Spinal cord (tissue), 10 donors: ENCODE data around the gene CCL5. TPM values are rescaled to one million over a fixed set of nuclear protein-coding genes. Genes with fewer than 3 reads are reported as not detected.

Experiments
- DNase-seq, 6 donors: peaks; one replicate each; pipeline versions ENCODE4 v3.0.0 to v3.0.0-alpha.2; 2013 to 2015; ENCODE audit warnings: low spot score in 6 of 6, low read depth in 4 of 6
- H3K27ac ChIP-seq: one replicate; pipeline ENCODE4 v1.5.1; 2013; ENCODE audit warnings: low read depth, low read length, control low read depth
- H3K27me3 ChIP-seq: one replicate; pipeline ENCODE4 v1.6.1; 2013; ENCODE audit warnings: low read length; ENCODE audit not compliant: control insufficient read depth, insufficient read depth
- H3K36me3 ChIP-seq: one replicate; pipeline ENCODE4 v1.6.1; 2013; ENCODE audit warnings: low read length; ENCODE audit not compliant: control insufficient read depth, insufficient read depth
- H3K4me1 ChIP-seq: one replicate; pipeline ENCODE4 v1.6.1; 2013; ENCODE audit warnings: low read length; ENCODE audit not compliant: control insufficient read depth, insufficient read depth
- H3K4me3 ChIP-seq: one replicate; pipeline ENCODE4 v1.5.1; 2013; ENCODE audit warnings: low read depth, low read length, control low read depth
- H3K9me3 ChIP-seq: one replicate; pipeline ENCODE4 v1.6.1; 2013; ENCODE audit warnings: low read length; ENCODE audit not compliant: control insufficient read depth, insufficient read depth
- WGBS: methylation state at CpG from one replicate; pipeline ENCODE4 v1.1.5; 2013; ENCODE audit warnings: missing lambda C conversion rate; ENCODE audit not compliant: insufficient coverage; 5-methylcytosine and 5-hydroxymethylcytosine counted together
- polyA plus RNA-seq, 2 donors: library from polyadenylated mRNA; unstranded; fragments of 120-200 nt; gene quantifications; one replicate each; pipeline ENCODE4 v1.2.1, GENCODE V29; 2013; ENCODE audit not compliant: insufficient read length in 2 of 2
- total RNA-seq, 2 donors: library from RNA; depleted of rRNA in 1 of 2; stranded (reverse); fragments of 120-200 nt in 1 of 2; fragments of >200 nt in 1 of 2; gene quantifications; one replicate each; pipeline versions ENCODE4 v1.2.3 to v1.2.4, GENCODE V29; 2013 to 2014
- donor health status: healthy.

Gene CCL5
- total and polyA plus RNA-seq, 4 donors = 0.59 to 0.96 (median 0.71) TPM

DNA sequence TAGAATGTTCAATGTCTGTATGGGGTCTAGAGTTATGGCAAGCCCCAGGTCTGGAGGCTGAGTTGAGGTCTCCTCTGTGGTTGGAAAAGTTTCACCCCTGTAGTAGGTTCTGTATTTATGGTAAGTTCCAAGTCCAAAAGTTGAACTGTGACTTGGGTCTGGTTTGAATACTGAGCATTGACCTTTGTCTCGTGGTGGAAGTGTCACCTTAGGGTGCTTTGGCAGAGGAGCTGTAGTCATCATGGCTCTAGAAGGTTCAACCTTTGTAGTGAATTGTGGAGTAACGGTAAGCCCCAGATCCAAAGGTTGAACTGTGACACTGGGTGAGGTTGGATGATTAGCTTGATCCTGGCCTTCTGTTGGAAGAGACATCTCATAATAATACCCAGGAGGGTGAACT is 32.8 kb upstream of the CCL5 start:
- Histone ChIP-seq H3K4me1 (no peaks in the 10 kb centered on the region), H3K27me3 (no peaks in the 10 kb centered on the region), H3K9me3 (no peaks in the 10 kb centered on the region), H3K27ac (no peak overlapping the region), H3K4me3 (no peak overlapping the region), H3K36me3 (peaks cover 2% of the 10 kb centered on the region)
- 75% methylated on average over 1 of the region's 2 CpGs for WGBS
- no peak for DNase-seq

- no peaks in the 10 kb centered on the region for H3K27me3 ChIP-seq
- H3K9me3 ChIP-seq = no peaks in the 10 kb centered on the region
- no peak for DNase-seq
- H3K36me3 ChIP-seq = no peaks in the 10 kb centered on the region
- WGBS = 100% methylated on average over 3 of the region's 3 CpGs
- H3K4me1 ChIP-seq = no peaks in the 10 kb centered on the region
- no peak overlapping the region for H3K27ac ChIP-seq
- no peak overlapping the region for H3K4me3 ChIP-seq
Observed at GRCh38 chr17:35912339-35912912, 32.3 kb upstream of the CCL5 start.

DNA sequence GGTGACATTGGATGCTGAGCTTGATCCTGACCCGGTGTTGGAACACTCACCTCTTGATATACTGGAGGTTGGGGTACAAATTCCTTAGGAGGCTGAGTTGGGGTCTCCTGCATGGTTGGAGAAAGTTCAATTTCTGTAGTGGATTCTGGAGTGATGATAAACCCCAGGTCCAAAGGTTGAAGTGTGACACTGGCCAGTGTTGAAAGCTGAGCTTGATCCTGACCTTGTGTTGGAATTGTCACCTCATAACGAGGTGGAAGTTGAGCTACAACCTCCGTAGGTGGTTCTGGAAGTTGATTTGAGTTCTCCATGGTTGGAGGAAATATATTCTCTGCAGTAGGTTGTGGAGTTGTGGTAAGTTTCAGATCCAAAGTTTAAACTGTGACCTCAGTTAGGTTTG is 29.2 kb upstream of the CCL5 start:
- WGBS = 96% methylated on average over 3 of the region's 3 CpGs
- H3K27me3 ChIP-seq = no peaks in the 10 kb centered on the region
- no peaks in the 10 kb centered on the region for H3K4me1 ChIP-seq
- no peak overlapping the region for H3K27ac ChIP-seq
- H3K9me3 ChIP-seq = no peaks in the 10 kb centered on the region
- no peaks in the 10 kb centered on the region for H3K36me3 ChIP-seq
- DNase-seq = no peak
- H3K4me3 ChIP-seq = no peak overlapping the region

DNA sequence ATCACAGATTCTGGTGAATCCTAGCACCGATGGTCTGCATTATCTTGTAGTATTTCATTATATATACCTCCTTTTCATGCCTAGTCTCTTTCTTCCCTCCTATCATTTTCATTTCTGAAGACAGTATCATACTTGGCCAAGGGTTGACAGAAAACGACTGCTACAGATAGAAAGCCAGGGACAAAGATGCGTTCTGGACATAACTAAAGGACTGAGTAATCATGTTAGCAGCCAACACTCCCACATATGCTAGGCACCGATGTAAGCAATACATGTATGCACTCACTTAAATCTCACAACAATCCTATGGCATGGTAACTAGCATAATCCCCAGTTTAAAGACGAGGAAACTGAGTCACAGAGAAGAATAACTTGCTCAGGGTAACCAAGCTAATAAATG is 27.5 kb upstream of the CCL5 start:
- Histone ChIP-seq H3K4me3 (no peak overlapping the region), H3K27ac (no peak overlapping the region), H3K9me3 (no peaks in the 10 kb centered on the region), H3K4me1 (no peaks in the 10 kb centered on the region), H3K36me3 (no peaks in the 10 kb centered on the region), H3K27me3 (no peaks in the 10 kb centered on the region)
- 81% methylated on average over 4 of the region's 5 CpGs for WGBS
- DNase-seq = no peak

- H3K9me3 ChIP-seq = no peaks in the 10 kb centered on the region
- H3K27ac ChIP-seq = no peak overlapping the region
- H3K4me1 ChIP-seq = no peaks in the 10 kb centered on the region
- WGBS = 63% methylated on average over 3 of the region's 3 CpGs
- no peak for DNase-seq
- H3K4me3 ChIP-seq = no peak overlapping the region
- H3K27me3 ChIP-seq = no peaks in the 10 kb centered on the region
- no peaks in the 10 kb centered on the region for H3K36me3 ChIP-seq
Observed at GRCh38 chr17:35906926-35907637, 26.9 kb upstream of the CCL5 start.

DNA sequence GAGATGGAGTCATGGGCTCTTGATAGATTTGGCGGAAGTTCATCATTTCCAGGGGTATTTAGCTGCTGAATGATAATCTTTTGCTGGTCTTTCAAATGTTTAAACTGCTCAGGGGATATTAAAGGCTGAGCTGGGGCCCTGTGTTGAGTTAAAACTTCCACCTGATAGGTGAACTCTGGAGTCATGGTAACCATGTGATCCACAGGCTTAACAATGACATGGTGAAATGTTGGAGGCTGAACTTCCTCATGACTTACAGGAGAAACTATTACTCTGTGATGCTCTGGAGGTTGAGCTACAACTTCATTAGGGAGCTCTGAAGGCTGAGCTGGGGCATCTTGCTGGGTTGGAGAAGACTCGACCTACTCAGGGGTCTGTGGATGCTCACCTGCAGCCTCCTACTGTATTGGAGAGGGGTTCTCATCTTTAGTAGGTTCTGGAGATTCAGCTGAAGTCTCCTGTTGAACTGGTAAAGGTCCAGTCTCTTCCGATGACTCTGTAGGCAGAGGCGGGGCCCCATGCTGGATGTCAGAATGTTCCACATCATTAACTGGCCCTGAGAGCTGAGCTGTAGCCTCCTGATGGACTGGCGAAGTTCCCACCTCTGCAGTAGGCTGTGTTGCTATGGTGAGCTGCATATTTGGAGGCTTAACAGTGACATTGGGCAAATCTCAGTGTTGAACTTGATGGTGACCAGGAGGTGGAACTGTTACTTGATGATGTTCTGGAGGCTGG is 26.2 kb upstream of the CCL5 start:
- no peak for DNase-seq
- 89% methylated on average over 5 of the region's 5 CpGs for WGBS
- no peaks in the 10 kb centered on the region for H3K4me1 ChIP-seq
- no peak overlapping the region for H3K4me3 ChIP-seq
- H3K27ac ChIP-seq = no peak overlapping the region
- no peaks in the 10 kb centered on the region for H3K9me3 ChIP-seq
- H3K27me3 ChIP-seq = no peaks in the 10 kb centered on the region
- no peaks in the 10 kb centered on the region for H3K36me3 ChIP-seq

GRCh38 chr17:35903451-35903850 is 23.3 kb upstream of the CCL5 start:
- peaks cover 2% of the 10 kb centered on the region for H3K9me3 ChIP-seq
- H3K27ac ChIP-seq = no peak overlapping the region
- no peak for DNase-seq
- H3K36me3 ChIP-seq = no peaks in the 10 kb centered on the region
- H3K4me3 ChIP-seq = no peak overlapping the region
- H3K4me1 ChIP-seq = no peaks in the 10 kb centered on the region
- no peaks in the 10 kb centered on the region for H3K27me3 ChIP-seq
- 100% methylated on average over 2 of the region's 5 CpGs for WGBS

- Histone ChIP-seq H3K36me3 (no peaks in the 10 kb centered on the region), H3K27me3 (no peaks in the 10 kb centered on the region), H3K4me3 (no peak overlapping the region), H3K27ac (no peak overlapping the region), H3K4me1 (no peaks in the 10 kb centered on the region), H3K9me3 (peaks cover 2% of the 10 kb centered on the region)
- WGBS = no CpG with 5 or more reads among the region's 9 CpGs
- DNase-seq = no peak
Observed at GRCh38 chr17:35901631-35902175, 21.5 kb upstream of the CCL5 start.

DNA sequence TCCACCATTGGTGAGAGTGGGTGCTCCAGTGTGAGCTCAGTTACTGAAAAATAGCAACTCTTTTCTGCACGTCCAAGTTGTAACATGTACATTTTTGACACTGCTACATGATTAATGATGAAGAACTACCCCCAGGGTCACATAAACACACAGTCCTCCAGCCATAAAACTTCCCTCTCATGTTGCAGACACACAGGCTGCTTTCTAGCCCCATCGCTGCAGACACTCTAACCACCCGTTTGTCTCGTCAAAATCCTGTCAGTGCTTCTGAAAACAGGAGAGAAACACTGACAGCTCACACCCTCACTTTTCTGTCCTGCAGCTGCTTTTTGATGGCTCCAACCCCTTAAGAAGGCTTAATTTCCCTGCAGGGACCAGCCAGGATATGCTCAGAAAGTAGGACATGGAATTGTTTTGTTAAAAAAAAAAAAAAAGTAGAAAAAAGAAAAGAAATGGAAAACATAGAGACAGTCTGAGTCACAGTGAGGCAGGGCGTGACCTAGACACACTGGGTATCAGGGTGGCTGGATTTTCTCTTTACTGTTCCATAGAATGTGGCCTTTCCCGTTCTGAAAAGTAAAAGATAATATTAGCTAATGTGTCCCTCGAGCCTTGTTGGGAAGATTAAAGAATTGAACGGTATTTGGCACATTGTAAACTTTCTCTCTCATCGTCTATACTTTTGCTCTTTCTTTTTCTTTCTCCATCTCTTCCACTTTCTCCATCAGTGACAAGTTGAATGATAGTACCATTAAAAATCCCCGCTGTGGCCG is 20.7 kb upstream of the CCL5 start:
- 61% methylated on average over 5 of the region's 11 CpGs for WGBS
- no peak overlapping the region for H3K27ac ChIP-seq
- peak in 1 of 6 donors; percentile 4 for DNase-seq

More for the DNA sequence above, 20.7 kb upstream of the CCL5 start:
- Histone ChIP-seq H3K4me1 (no peaks in the 10 kb centered on the region), H3K27me3 (no peaks in the 10 kb centered on the region), H3K4me3 (no peak overlapping the region), H3K36me3 (no peaks in the 10 kb centered on the region), H3K9me3 (peaks cover 2% of the 10 kb centered on the region)
